Esophagus muscularis mucosa (tissue), 4 donors: Measurements from ENCODE around the gene FOXN1. TPM values are rescaled to one million over a fixed set of nuclear protein-coding genes. Genes with fewer than 3 reads are reported as not detected.

Source experiments
- DNase-seq: peaks from one replicate; pipeline ENCODE4 v3.0.0-alpha.2; 2017; ENCODE audit errors: extremely low spot score
- H3K27ac ChIP-seq, 4 donors: fragments of 200-600 bp; sonication (generic); replicated peaks in 1 of 4; 1 replicate in 3 of 4; 2 replicates in 1 of 4; pipeline ENCODE4 v1.5.1; 2016 to 2019; ENCODE audit warnings: mild to moderate bottlenecking in 1 of 4
- H3K27me3 ChIP-seq, 4 donors: fragments of 200-600 bp; sonication (generic); one replicate each; pipeline versions ENCODE4 v1.5.1 to v1.6.0; 2016 to 2019
- H3K36me3 ChIP-seq, 4 donors: fragments of 200-600 bp; sonication (generic); one replicate each; pipeline ENCODE4 v1.5.1; 2016 to 2019
- H3K4me1 ChIP-seq, 4 donors: fragments of 200-600 bp; sonication (generic); one replicate each; pipeline ENCODE4 v1.5.1; 2016 to 2019
- H3K4me3 ChIP-seq, 4 donors: fragments of 200-600 bp; sonication (generic); 1 replicate in 2 of 4; 2 replicates in 2 of 4; pipeline ENCODE4 v1.5.1; 2016 to 2019; ENCODE audit warnings: mild to moderate bottlenecking in 4 of 4, moderate library complexity in 1 of 4
- H3K9me3 ChIP-seq, 4 donors: fragments of 200-600 bp; sonication (generic); 1 replicate in 3 of 4; 2 replicates in 1 of 4; pipeline ENCODE4 v1.5.1; 2016 to 2019
- EP300 ChIP-seq: sonication (generic); formaldehyde crosslinking; IDR thresholded peaks from one replicate; pipeline ENCODE4 v1.6.1; 2017; ENCODE audit warnings: antibody characterized with exemption
- POLR2A ChIP-seq: fragments of 450-650 bp; IDR thresholded peaks from one replicate; pipeline ENCODE4 v1.6.1; 2017; ENCODE audit warnings: antibody characterized with exemption, moderate library complexity, mild to moderate bottlenecking, low read depth
- POLR2AphosphoS5 ChIP-seq, 2 donors: sonication (generic); formaldehyde crosslinking; IDR thresholded peaks; one replicate each; pipeline ENCODE4 v1.6.1; 2017; ENCODE audit warnings: antibody characterized with exemption in 2 of 2
- WGBS: methylation state at CpG from one replicate; pipeline ENCODE4 v1.1.5; 2018; 5-methylcytosine and 5-hydroxymethylcytosine counted together
- intact Hi-C: fragments of 100-400 bp; cut with DNase I; formaldehyde crosslinking; loops from one replicate; pipeline ENCODE4 v1.15.1; 2023
- total RNA-seq, 4 donors: library from RNA; depleted of rRNA; stranded (reverse); fragments of >200 nt; gene quantifications; one replicate each; pipeline versions ENCODE4 v1.1.0 to v1.2.1, GENCODE V29; 2016
- TF ChIP-seq, protein P1 (sequence below), 3 experiments: fragments of 200-600 bp in 2 of 3; fragments of 450-650 bp in 1 of 3; sonication (generic) in 2 of 3; IDR thresholded peaks; one replicate each; pipeline ENCODE4 v1.5.1; 2017 to 2019; ENCODE audit warnings: antibody characterized with exemption in 3 of 3, mild to moderate bottlenecking in 2 of 3, moderate library complexity in 1 of 3

Gene FOXN1
- total RNA-seq, 4 donors from 2014 or later: not detected

- WGBS: 88% methylated on average over 6 of the region's 7 CpGs
Measured at GRCh38 chr17:28470266-28470913, 35.8 kb upstream of the FOXN1 start.

GRCh38 chr17:28470914-28471366 lies 35.2 kb upstream of the FOXN1 start:
- intact Hi-C loops: no loop called here
- Histone ChIP-seq H3K36me3 (no peaks in the 10 kb centered on the region), H3K27me3 (peaks cover 0 to 32% (median under 1%) of the 10 kb centered on the region in 4 donors), H3K27ac (no peak overlapping the region), H3K4me1 (no peaks in the 10 kb centered on the region), H3K4me3 (no peak overlapping the region), H3K9me3 (no peaks in the 10 kb centered on the region)
- no peak for TF ChIP-seq POLR2AphosphoS5 (IDR thresholded peaks at IDR 0.05)
- no peak for TF ChIP-seq EP300
- TF ChIP-seq, protein P1, sequence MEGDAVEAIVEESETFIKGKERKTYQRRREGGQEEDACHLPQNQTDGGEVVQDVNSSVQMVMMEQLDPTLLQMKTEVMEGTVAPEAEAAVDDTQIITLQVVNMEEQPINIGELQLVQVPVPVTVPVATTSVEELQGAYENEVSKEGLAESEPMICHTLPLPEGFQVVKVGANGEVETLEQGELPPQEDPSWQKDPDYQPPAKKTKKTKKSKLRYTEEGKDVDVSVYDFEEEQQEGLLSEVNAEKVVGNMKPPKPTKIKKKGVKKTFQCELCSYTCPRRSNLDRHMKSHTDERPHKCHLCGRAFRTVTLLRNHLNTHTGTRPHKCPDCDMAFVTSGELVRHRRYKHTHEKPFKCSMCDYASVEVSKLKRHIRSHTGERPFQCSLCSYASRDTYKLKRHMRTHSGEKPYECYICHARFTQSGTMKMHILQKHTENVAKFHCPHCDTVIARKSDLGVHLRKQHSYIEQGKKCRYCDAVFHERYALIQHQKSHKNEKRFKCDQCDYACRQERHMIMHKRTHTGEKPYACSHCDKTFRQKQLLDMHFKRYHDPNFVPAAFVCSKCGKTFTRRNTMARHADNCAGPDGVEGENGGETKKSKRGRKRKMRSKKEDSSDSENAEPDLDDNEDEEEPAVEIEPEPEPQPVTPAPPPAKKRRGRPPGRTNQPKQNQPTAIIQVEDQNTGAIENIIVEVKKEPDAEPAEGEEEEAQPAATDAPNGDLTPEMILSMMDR (IDR thresholded peaks at IDR 0.05): no peak
- TF ChIP-seq POLR2A: no peak
- 64% methylated on average over 2 of the region's 3 CpGs for WGBS
- no peak for DNase-seq

More at GRCh38 chr17:28470266-28470913, 35.8 kb upstream of the FOXN1 start:
- no peaks in the 10 kb centered on the region for H3K4me1 ChIP-seq
- H3K36me3 ChIP-seq: no peaks in the 10 kb centered on the region
- no peak overlapping the region for H3K4me3 ChIP-seq
- no peak for DNase-seq
- H3K27ac ChIP-seq: no peak overlapping the region
- H3K9me3 ChIP-seq: no peaks in the 10 kb centered on the region
- H3K27me3 ChIP-seq: peaks cover 0 to 38% (median 3%) of the 10 kb centered on the region in 4 donors
- TF ChIP-seq EP300: no peak
- intact Hi-C loops: no loop called here

GRCh38 chr17:28471531-28472342 lies 34.4 kb upstream of the FOXN1 start:
- peaks cover 0 to 28% (median 0%) of the 10 kb centered on the region in 4 donors for H3K27me3 ChIP-seq

GRCh38 chr17:28472871-28473497 lies 33.2 kb upstream of the FOXN1 start:
- Histone ChIP-seq H3K36me3 (no peaks in the 10 kb centered on the region), H3K9me3 (no peaks in the 10 kb centered on the region), H3K27me3 (peaks cover 0 to 19% (median 0%) of the 10 kb centered on the region in 4 donors), H3K4me3 (no peak overlapping the region), H3K27ac (no peak overlapping the region), H3K4me1 (no peaks in the 10 kb centered on the region)
- no peak for TF ChIP-seq POLR2A
- TF ChIP-seq, protein P1 (IDR thresholded peaks at IDR 0.05): no peak
- TF ChIP-seq POLR2AphosphoS5 (IDR thresholded peaks at IDR 0.05): no peak
- no peak for TF ChIP-seq EP300
- intact Hi-C loops: no loop called here
- WGBS: 88% methylated on average over 7 of the region's 7 CpGs
- DNase-seq: no peak

More at GRCh38 chr17:28471531-28472342, 34.4 kb upstream of the FOXN1 start:
- H3K4me1 ChIP-seq: no peaks in the 10 kb centered on the region
- no peak overlapping the region for H3K4me3 ChIP-seq
- intact Hi-C loops: no loop called here
- TF ChIP-seq EP300: no peak
- TF ChIP-seq, protein P1 (IDR thresholded peaks at IDR 0.05): no peak
- TF ChIP-seq POLR2A: no peak
- no peak for TF ChIP-seq POLR2AphosphoS5 (IDR thresholded peaks at IDR 0.05)
- 72% methylated on average over 13 of the region's 15 CpGs for WGBS
- no peaks in the 10 kb centered on the region for H3K9me3 ChIP-seq
- no peak for DNase-seq
- no peaks in the 10 kb centered on the region for H3K36me3 ChIP-seq
- H3K27ac ChIP-seq: no peak overlapping the region

GRCh38 chr17:28473542-28473941 lies 32.6 kb upstream of the FOXN1 start, which contains the start of gene SLC13A2:
TSS of gene SLC13A2 (plus strand) at chr17:28473644. CDS start at chr17:28473713, 69 bp downstream.
- Histone ChIP-seq H3K27ac (no peak within 1 kb of the TSS), H3K4me3 (no peak within 1 kb of the TSS)
- WGBS: 65% methylated on average over 5 of the region's 5 CpGs

More at GRCh38 chr17:28473542-28473941, 32.6 kb upstream of the FOXN1 start, which contains the start of gene SLC13A2:
- DNase-seq: no peak
- Histone ChIP-seq H3K36me3 (no peaks in the 10 kb centered on the region), H3K27me3 (peaks cover 0 to 19% (median 0%) of the 10 kb centered on the region in 4 donors), H3K9me3 (no peaks in the 10 kb centered on the region), H3K4me1 (no peaks in the 10 kb centered on the region)
- TF ChIP-seq POLR2A (no peak), EP300 (no peak), POLR2AphosphoS5 (IDR thresholded peaks at IDR 0.05) (no peak)
- TF ChIP-seq, protein P1 (IDR thresholded peaks at IDR 0.05): no peak
- intact Hi-C loops: no loop called here
